Measurements from ENCODE around the gene CSF2.

CSF2 gene

GRCh38 chr5:132083071-132083678, 9.6 kb downstream of the CSF2 start:
- Mint-ChIP-seq H3K4me3 (peak overlapping the region; percentile 0), H3K4me1 (peaks cover 71% of the 10 kb centered on the region), H3K36me3 (peaks cover 5% of the 10 kb centered on the region), H3K9me3 (no peaks in the 10 kb centered on the region), H3K27ac (peak overlapping the region; percentile 7)
- ATAC-seq (peak; percentile 74), DNase-seq (ENCODE audit: low spot score in 2 of 2) (no peak)

GRCh38 chr5:132085686-132086085, 12.1 kb downstream of the CSF2 start:
- DNase-seq (ENCODE audit: low spot score in 2 of 2) (no peak), ATAC-seq (no peak)
- Mint-ChIP-seq H3K9me3 (no peaks in the 10 kb centered on the region), H3K36me3 (peaks cover 6% of the 10 kb centered on the region), H3K27ac (peak overlapping the region; percentile 69), H3K4me1 (peaks cover 70% of the 10 kb centered on the region), H3K4me3 (no peak overlapping the region)

- no peaks in the 10 kb centered on the region for H3K9me3 Mint-ChIP-seq
- DNase-seq (ENCODE audit: low spot score in 2 of 2), result no peak
- H3K4me3 Mint-ChIP-seq, result no peak overlapping the region
- H3K27ac Mint-ChIP-seq, result peak overlapping the region; percentile 69
- no peak for ATAC-seq
- peaks cover 67% of the 10 kb centered on the region for H3K4me1 Mint-ChIP-seq
- H3K36me3 Mint-ChIP-seq, result peaks cover 6% of the 10 kb centered on the region
Measured at GRCh38 chr5:132086277-132086794, 12.7 kb downstream of the CSF2 start.

- H3K4me3 Mint-ChIP-seq, result no peak overlapping the region
- no peaks in the 10 kb centered on the region for H3K9me3 Mint-ChIP-seq
- ATAC-seq (no peak), DNase-seq (ENCODE audit: low spot score in 2 of 2) (no peak)
- peaks cover 58% of the 10 kb centered on the region for H3K4me1 Mint-ChIP-seq
- peak overlapping the region; percentile 69 for H3K27ac Mint-ChIP-seq
- peaks cover 6% of the 10 kb centered on the region for H3K36me3 Mint-ChIP-seq
Measured at GRCh38 chr5:132087176-132087575, 13.6 kb downstream of the CSF2 start.

GRCh38 chr5:132087661-132088060, 14.1 kb downstream of the CSF2 start:
- H3K4me1 Mint-ChIP-seq, result peaks cover 56% of the 10 kb centered on the region
- no peak overlapping the region for H3K4me3 Mint-ChIP-seq
- no peak overlapping the region for H3K27ac Mint-ChIP-seq
- H3K36me3 Mint-ChIP-seq, result peaks cover 6% of the 10 kb centered on the region
- no peak for ATAC-seq
- no peaks in the 10 kb centered on the region for H3K9me3 Mint-ChIP-seq
- no peak for DNase-seq (ENCODE audit: low spot score in 2 of 2)

GRCh38 chr5:132089363-132089762, 15.8 kb downstream of the CSF2 start:
- peaks cover 6% of the 10 kb centered on the region for H3K36me3 Mint-ChIP-seq
- no peak overlapping the region for H3K4me3 Mint-ChIP-seq
- no peak overlapping the region for H3K27ac Mint-ChIP-seq
- ATAC-seq (no peak), DNase-seq (ENCODE audit: low spot score in 2 of 2) (no peak)
- H3K4me1 Mint-ChIP-seq, result peaks cover 53% of the 10 kb centered on the region
- no peaks in the 10 kb centered on the region for H3K9me3 Mint-ChIP-seq

GRCh38 chr5:132090107-132090506, 16.5 kb downstream of the CSF2 start:
- DNase-seq (ENCODE audit: low spot score in 2 of 2), result no peak
- H3K9me3 Mint-ChIP-seq, result no peaks in the 10 kb centered on the region
- H3K36me3 Mint-ChIP-seq, result peaks cover 6% of the 10 kb centered on the region
- H3K27ac Mint-ChIP-seq, result no peak overlapping the region
- ATAC-seq, result peak; percentile 73
- peaks cover 55% of the 10 kb centered on the region for H3K4me1 Mint-ChIP-seq
- H3K4me3 Mint-ChIP-seq, result no peak overlapping the region

- H3K27ac Mint-ChIP-seq, result no peak overlapping the region
- no peaks in the 10 kb centered on the region for H3K9me3 Mint-ChIP-seq
- ATAC-seq, result no peak
- no peak overlapping the region for H3K4me3 Mint-ChIP-seq
- no peak for DNase-seq (ENCODE audit: low spot score in 2 of 2)
- H3K4me1 Mint-ChIP-seq, result peaks cover 61% of the 10 kb centered on the region
- H3K36me3 Mint-ChIP-seq, result peaks cover 5% of the 10 kb centered on the region
Measured at GRCh38 chr5:132093271-132093670, 19.7 kb downstream of the CSF2 start.

GRCh38 chr5:132094393-132095076, 20.9 kb downstream of the CSF2 start:
- DNase-seq (ENCODE audit: low spot score in 2 of 2), result no peak
- H3K36me3 Mint-ChIP-seq, result peaks cover 14% of the 10 kb centered on the region
- H3K27ac Mint-ChIP-seq, result peak overlapping the region; percentile 79
- H3K4me1 Mint-ChIP-seq, result peaks cover 60% of the 10 kb centered on the region
- no peak for ATAC-seq
- H3K9me3 Mint-ChIP-seq, result no peaks in the 10 kb centered on the region
- no peak overlapping the region for H3K4me3 Mint-ChIP-seq

GRCh38 chr5:132095077-132095410, 21.5 kb downstream of the CSF2 start:
- Mint-ChIP-seq H3K9me3 (no peaks in the 10 kb centered on the region), H3K4me1 (peaks cover 60% of the 10 kb centered on the region), H3K4me3 (peak overlapping the region; percentile 13), H3K27ac (peak overlapping the region; percentile 79), H3K36me3 (peaks cover 19% of the 10 kb centered on the region)
- DNase-seq (ENCODE audit: low spot score in 2 of 2) (no peak), ATAC-seq (no peak)

- Mint-ChIP-seq H3K27ac (peak overlapping the region; percentile 79), H3K9me3 (no peaks in the 10 kb centered on the region), H3K36me3 (peaks cover 22% of the 10 kb centered on the region), H3K4me3 (peak overlapping the region; percentile 13), H3K4me1 (peaks cover 60% of the 10 kb centered on the region)
- DNase-seq (ENCODE audit: low spot score in 2 of 2) (no peak), ATAC-seq (no peak)
Measured at GRCh38 chr5:132095424-132095972, 21.9 kb downstream of the CSF2 start.

- Mint-ChIP-seq H3K36me3 (peaks cover 23% of the 10 kb centered on the region), H3K9me3 (no peaks in the 10 kb centered on the region), H3K27ac (peak overlapping the region; percentile 63), H3K4me1 (peaks cover 69% of the 10 kb centered on the region), H3K4me3 (no peak overlapping the region)
- DNase-seq (ENCODE audit: low spot score in 2 of 2), result no peak
- ATAC-seq, result no peak
Measured at GRCh38 chr5:132096904-132097303, 23.3 kb downstream of the CSF2 start.

- Mint-ChIP-seq H3K4me1 (peaks cover 81% of the 10 kb centered on the region), H3K4me3 (peak overlapping the region; percentile 49), H3K9me3 (no peaks in the 10 kb centered on the region), H3K36me3 (peaks cover 31% of the 10 kb centered on the region), H3K27ac (peak overlapping the region; percentile 53)
- no peak for DNase-seq (ENCODE audit: low spot score in 2 of 2)
- peak; percentile 50 for ATAC-seq
Measured at GRCh38 chr5:132098151-132098594, 24.6 kb downstream of the CSF2 start.

GRCh38 chr5:132098621-132099020, 25.0 kb downstream of the CSF2 start:
- H3K4me1 Mint-ChIP-seq, result peaks cover 83% of the 10 kb centered on the region
- ATAC-seq (no peak), DNase-seq (ENCODE audit: low spot score in 2 of 2) (no peak)
- peak overlapping the region; percentile 49 for H3K4me3 Mint-ChIP-seq
- H3K9me3 Mint-ChIP-seq, result no peaks in the 10 kb centered on the region
- H3K36me3 Mint-ChIP-seq, result peaks cover 36% of the 10 kb centered on the region
- H3K27ac Mint-ChIP-seq, result peak overlapping the region; percentile 53

- peak; percentile 46 to 80 for DNase-seq (ENCODE audit: low spot score in 2 of 2)
- Mint-ChIP-seq H3K36me3 (peaks cover 39% of the 10 kb centered on the region), H3K4me1 (peaks cover 83% of the 10 kb centered on the region), H3K9me3 (no peaks in the 10 kb centered on the region), H3K27ac (peak overlapping the region; percentile 53), H3K4me3 (peak overlapping the region; percentile 49)
- peak; percentile 85 for ATAC-seq
Measured at GRCh38 chr5:132099076-132099748, 25.6 kb downstream of the CSF2 start.
